H1 (cell line): ENCODE results near the gene SCGB1D4.

Experiments used
- CEBPB ChIP-seq: IDR thresholded peaks from 2 replicates; pipeline ENCODE4 v1.6.1; 2012; ENCODE audit warnings: low read depth, low read length
- CTBP2 ChIP-seq: IDR thresholded peaks from 2 replicates; pipeline ENCODE4 v1.7.0; 2011; ENCODE audit warnings: borderline replicate concordance, mild to moderate bottlenecking, moderate library complexity, mixed read lengths, low read length; ENCODE audit not compliant: insufficient read depth, insufficient read length
- EGR1 ChIP-seq: IDR thresholded peaks from 2 replicates; pipeline ENCODE4 v1.6.1; 2011; ENCODE audit warnings: low read depth, low read length, borderline replicate concordance
- EZH2 ChIP-seq: fragments of 200-600 bp; sonication (generic); IDR thresholded peaks from 2 replicates; pipeline ENCODE4 v1.7.1; 2012; ENCODE audit warnings: low read depth, mild to moderate bottlenecking, moderate library complexity, low read length, inconsistent platforms; ENCODE audit not compliant: severe bottlenecking
- JUN ChIP-seq: IDR thresholded peaks from 2 replicates; pipeline ENCODE4 v1.6.1; 2011; ENCODE audit warnings: low read depth, mild to moderate bottlenecking, improper control_type of control experiment, low read length
- NRF1 ChIP-seq: IDR thresholded peaks from 2 replicates; pipeline ENCODE4 v1.6.1; 2011; ENCODE audit warnings: mild to moderate bottlenecking, low read depth, low read length, improper control_type of control experiment
- POLR2A ChIP-seq, 2 experiments: IDR thresholded peaks; 1 replicate in 1 of 2; 2 replicates in 1 of 2; pipeline ENCODE4 v1.6.1; 2011; ENCODE audit warnings: low read depth in 2 of 2, low read length in 2 of 2, mild to moderate bottlenecking in 2 of 2; ENCODE audit errors: control extremely low read depth in 1 of 2
- POLR2AphosphoS5 ChIP-seq: IDR thresholded peaks from 2 replicates; pipeline ENCODE4 v1.6.1; 2011; ENCODE audit warnings: low read depth, low read length
- POU5F1 ChIP-seq: IDR thresholded peaks from 2 replicates; pipeline ENCODE4 v1.6.1; 2011; ENCODE audit warnings: low read depth, mild to moderate bottlenecking, low read length, moderate library complexity
- RNF2 ChIP-seq: fragments of 200-900, 300-1000 bp; sonication (generic); IDR thresholded peaks from 2 replicates; pipeline ENCODE4 v1.7.1; 2016; ENCODE audit warnings: borderline replicate concordance, low read depth, mild to moderate bottlenecking, antibody characterized with exemption, low read length; ENCODE audit not compliant: poor library complexity, severe bottlenecking; ENCODE audit errors: missing control alignments
- SIN3A ChIP-seq, 2 experiments: IDR thresholded peaks in 1 of 2; conservative IDR thresholded peaks in 1 of 2; 2 replicates each; pipeline ENCODE4 v1.6.1; 2011 to 2012; ENCODE audit warnings: low read length in 2 of 2, improper control_type of control experiment in 1 of 2, low read depth in 1 of 2, mild to moderate bottlenecking in 1 of 2
- SP1 ChIP-seq: IDR thresholded peaks from 2 replicates; pipeline ENCODE4 v1.6.1; 2011; ENCODE audit warnings: low read depth, low read length
- TF ChIP-seq, protein P1 (sequence below), 3 experiments: IDR thresholded peaks; 1 replicate in 2 of 3; 2 replicates in 1 of 3; pipeline versions ENCODE4 v1.5.1 to v1.6.1; 2011; ENCODE audit warnings: low read length in 3 of 3, mild to moderate bottlenecking in 3 of 3, inconsistent platforms in 2 of 3, low read depth in 1 of 3, moderate library complexity in 1 of 3; ENCODE audit not compliant: insufficient read depth in 1 of 3; ENCODE audit errors: control extremely low read depth in 1 of 3
- TF ChIP-seq, protein P2 (sequence below): IDR thresholded peaks from 2 replicates; pipeline ENCODE4 v1.6.1; 2011; ENCODE audit warnings: low read depth, mild to moderate bottlenecking, low read length; ENCODE audit not compliant: insufficient read depth

DNA sequence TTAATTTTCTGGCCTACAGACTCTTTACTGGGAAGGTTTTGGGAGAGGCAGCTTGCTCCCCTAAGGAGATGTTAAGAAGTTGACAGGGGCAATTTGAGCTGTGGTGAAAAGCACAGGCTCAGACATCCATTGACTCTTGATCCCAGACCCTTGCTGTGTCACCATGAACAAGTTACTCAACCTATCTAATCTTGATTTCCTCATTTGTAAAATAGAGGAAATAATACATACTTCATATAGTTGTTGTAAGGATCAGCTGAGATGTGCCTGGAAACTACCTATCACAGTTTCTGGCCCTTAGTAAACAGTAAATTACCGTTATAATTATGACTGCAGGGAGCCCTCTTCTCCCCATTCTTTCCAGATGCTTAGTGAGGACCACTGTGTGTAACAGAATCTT lies 16.6 kb upstream of the SCGB1D4 start:
- TF ChIP-seq, protein P1, sequence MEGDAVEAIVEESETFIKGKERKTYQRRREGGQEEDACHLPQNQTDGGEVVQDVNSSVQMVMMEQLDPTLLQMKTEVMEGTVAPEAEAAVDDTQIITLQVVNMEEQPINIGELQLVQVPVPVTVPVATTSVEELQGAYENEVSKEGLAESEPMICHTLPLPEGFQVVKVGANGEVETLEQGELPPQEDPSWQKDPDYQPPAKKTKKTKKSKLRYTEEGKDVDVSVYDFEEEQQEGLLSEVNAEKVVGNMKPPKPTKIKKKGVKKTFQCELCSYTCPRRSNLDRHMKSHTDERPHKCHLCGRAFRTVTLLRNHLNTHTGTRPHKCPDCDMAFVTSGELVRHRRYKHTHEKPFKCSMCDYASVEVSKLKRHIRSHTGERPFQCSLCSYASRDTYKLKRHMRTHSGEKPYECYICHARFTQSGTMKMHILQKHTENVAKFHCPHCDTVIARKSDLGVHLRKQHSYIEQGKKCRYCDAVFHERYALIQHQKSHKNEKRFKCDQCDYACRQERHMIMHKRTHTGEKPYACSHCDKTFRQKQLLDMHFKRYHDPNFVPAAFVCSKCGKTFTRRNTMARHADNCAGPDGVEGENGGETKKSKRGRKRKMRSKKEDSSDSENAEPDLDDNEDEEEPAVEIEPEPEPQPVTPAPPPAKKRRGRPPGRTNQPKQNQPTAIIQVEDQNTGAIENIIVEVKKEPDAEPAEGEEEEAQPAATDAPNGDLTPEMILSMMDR (IDR thresholded peaks at IDR 0.05; ENCODE audit: control extremely low read depth in 1 of 3, insufficient read depth in 1 of 3, low read depth in 1 of 3, low read length in 3 of 3), result no peak
- TF ChIP-seq SP1 (no peak), CEBPB (no peak), NRF1 (no peak), SIN3A (conservative IDR thresholded peaks at IDR 0.05 in 1 of 2, IDR thresholded peaks at IDR 0.05 in 1 of 2; ENCODE audit: low read depth in 1 of 2, low read length in 2 of 2) (no peak), POLR2A (IDR thresholded peaks at IDR 0.05; ENCODE audit: control extremely low read depth in 1 of 2, low read depth in 2 of 2, low read length in 2 of 2) (no peak), EZH2 (no peak), CTBP2 (no peak), POLR2AphosphoS5 (no peak), RNF2 (no peak), POU5F1 (no peak), JUN (no peak), EGR1 (no peak)
- TF ChIP-seq, protein P2, sequence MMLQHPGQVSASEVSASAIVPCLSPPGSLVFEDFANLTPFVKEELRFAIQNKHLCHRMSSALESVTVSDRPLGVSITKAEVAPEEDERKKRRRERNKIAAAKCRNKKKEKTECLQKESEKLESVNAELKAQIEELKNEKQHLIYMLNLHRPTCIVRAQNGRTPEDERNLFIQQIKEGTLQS, result no peak
